GM12878 (cell line): ENCODE measurements around the gene NDEL1. TPM values are rescaled to one million over a fixed set of nuclear protein-coding genes. Genes with fewer than 3 reads are reported as not detected.

Experiments used
- ATAC-seq: fragments of 200-7000 bp; cut with Tn5 transposase; 3 replicates; pipeline ENCODE4 v1.9.1; 2020; ENCODE audit warnings: mild to moderate bottlenecking, moderate library complexity
- BruUV-seq: library from RNA; stranded (reverse); fragments of 400-500 nt; replicated peaks from 2 replicates; lab custom pipeline; 2021; lab: Mats Ljungman, UMichigan
- CTCF ChIA-PET: fragments of 300-600 bp; sonication (Branson Sonifier 250); formaldehyde crosslinking; extraction: SDS; loops from one replicate; lab custom pipeline; 2021; ENCODE audit warnings: inconsistent platforms; lab: Yijun Ruan, JAX
- POLR2A ChIA-PET: fragments of 350-600 bp; formaldehyde crosslinking; extraction: SDS; loops from one replicate; lab custom pipeline; 2021; ENCODE audit warnings: inconsistent platforms; lab: Charles Lee
- RAD21 ChIA-PET: fragments of 300-600 bp; sonication (Branson Sonifier 250); formaldehyde crosslinking; loops from one replicate; lab custom pipeline; 2023; ENCODE audit warnings: antibody characterized with exemption; ENCODE audit not compliant: unreplicated experiment; lab: Charles Lee
- SMC1A ChIA-PET: fragments of 300-600 bp; sonication (Branson Sonifier 250); formaldehyde crosslinking; loops from one replicate; lab custom pipeline; 2023; ENCODE audit not compliant: unreplicated experiment, uncharacterized antibody; lab: Charles Lee
- DNase-seq: peaks from one replicate; pipeline ENCODE4 v3.0.0-alpha.2; 2011; ENCODE audit warnings: low read depth, low spot score
- FAIRE-seq: peaks from 3 replicates; lab custom pipeline; 2011; peaks lifted over from hg19 to GRCh38; lab: Jason Lieb, UNC
- H2AFZ ChIP-seq: 2 replicates; pipeline ENCODE4 v1.6.0; 2011; ENCODE audit warnings: low read depth, low read length, control low read depth; ENCODE audit not compliant: control insufficient read depth
- H3K27ac ChIP-seq: 2 replicates; pipeline ENCODE4 v1.5.1; 2011; ENCODE audit warnings: control low read depth; ENCODE audit not compliant: control insufficient read depth, insufficient read depth
- H3K27me3 ChIP-seq, 2 experiments: replicated peaks in 1 of 2; 2 replicates each; pipeline versions ENCODE4 v1.6.0 to v1.6.1; 2011; ENCODE audit warnings: low read length in 1 of 2; ENCODE audit not compliant: control insufficient read depth in 2 of 2, insufficient read depth in 2 of 2
- H3K36me3 ChIP-seq, 2 experiments: 2 replicates each; pipeline ENCODE4 v1.5.1; 2011; ENCODE audit warnings: low read length in 1 of 2; ENCODE audit not compliant: control insufficient read depth in 2 of 2, insufficient read depth in 2 of 2
- H3K4me1 ChIP-seq: 2 replicates; pipeline ENCODE4 v1.6.1; 2011; ENCODE audit warnings: mild to moderate bottlenecking, low read length, moderate library complexity, mixed read lengths; ENCODE audit not compliant: control insufficient read depth, insufficient read depth
- H3K4me2 ChIP-seq: 2 replicates; pipeline ENCODE4 v1.6.0; 2011; ENCODE audit warnings: control low read depth; ENCODE audit not compliant: control insufficient read depth, insufficient read depth
- H3K4me3 ChIP-seq: fragments of 200-600 bp; sonication (generic); 2 replicates; pipeline ENCODE4 v1.5.1; 2016
- H3K79me2 ChIP-seq: 2 replicates; pipeline ENCODE4 v1.6.0; 2011; ENCODE audit warnings: low read length; ENCODE audit not compliant: control insufficient read depth, insufficient read depth
- H3K9ac ChIP-seq: 2 replicates; pipeline ENCODE4 v1.8.0; 2011; ENCODE audit warnings: low read length, control low read depth, mixed read lengths; ENCODE audit not compliant: control insufficient read depth, insufficient read depth
- H3K9me3 ChIP-seq: replicated peaks from 3 replicates; pipeline ENCODE4 v1.5.1; 2011; ENCODE audit warnings: mild to moderate bottlenecking, low read length; ENCODE audit not compliant: control insufficient read depth, insufficient read depth
- H4K20me1 ChIP-seq: 2 replicates; pipeline ENCODE4 v1.6.0; 2011; ENCODE audit not compliant: control insufficient read depth, insufficient read depth
- ATF7 ChIP-seq: fragments of 450-650 bp; IDR thresholded peaks from 2 replicates; pipeline ENCODE4 v1.6.1; 2016; ENCODE audit warnings: low read depth, mild to moderate bottlenecking
- BACH1 ChIP-seq: fragments of 450-650 bp; IDR thresholded peaks from 2 replicates; pipeline ENCODE4 v1.6.1; 2017; ENCODE audit warnings: mild to moderate bottlenecking, borderline replicate concordance
- NFIC ChIP-seq: IDR thresholded peaks from 2 replicates; pipeline ENCODE4 v1.6.1; 2012; ENCODE audit warnings: low read depth, mild to moderate bottlenecking, inconsistent platforms, low read length, moderate library complexity
- NRF1 ChIP-seq: conservative IDR thresholded peaks from 2 replicates; pipeline ENCODE4 v1.6.1; 2011; ENCODE audit warnings: mild to moderate bottlenecking, low read depth, low read length, improper control_type of control experiment
- ZNF384 ChIP-seq: IDR thresholded peaks from 2 replicates; pipeline ENCODE4 v1.6.1; 2012; ENCODE audit warnings: low read depth, mild to moderate bottlenecking, low read length, improper control_type of control experiment, borderline replicate concordance
- WGBS: methylation state at CpG from one replicate; pipeline ENCODE4 v1.1.6; 2016; ENCODE audit warnings: low lambda C conversion rate; ENCODE audit not compliant: insufficient replicate concordance, insufficient coverage; ENCODE audit errors: missing lambda C conversion rate; 5-methylcytosine and 5-hydroxymethylcytosine counted together
- in situ Hi-C: fragments of 300-500 bp; cut with MboI; formaldehyde crosslinking; loops from 9 replicates; pipeline ENCODE4 v1.14.3; 2018; ENCODE audit warnings: mixed read lengths
- intact Hi-C: fragments of 100-400 bp; cut with micrococcal nuclease; formaldehyde crosslinking; loops from one replicate; pipeline ENCODE4 v1.14.2; 2022; ENCODE audit not compliant: unreplicated experiment
- polyA plus RNA-seq, 11 experiments: library from polyadenylated mRNA; depleted of rRNA in 4 of 11; unstranded in 6 of 11; stranded (reverse) in 5 of 11; fragments of >200 nt; fragmentation: Nextera tagmentation in 4 of 11; fragmentation: Illumina TruSeq in 1 of 11; extraction: Ambion mirVana in 4 of 11; extraction: Trizol in 1 of 11; gene quantifications; 1 replicate in 1 of 11; 2 replicates in 10 of 11; pipeline versions ENCODE4 v1.2.1 to v1.2.3, GENCODE V29; 2011 to 2016; ENCODE audit warnings: inconsistent platforms in 2 of 11, missing spikeins in 2 of 11, low read depth in 1 of 11
- total RNA-seq, 4 experiments: library from RNA; depleted of rRNA in 3 of 4; stranded (reverse); fragments of >200 nt in 3 of 4; fragmentation: Illumina TruSeq in 1 of 4; extraction: Trizol in 1 of 4; gene quantifications; 2 replicates each; pipeline versions ENCODE4 v1.2.1 to v1.2.3, GENCODE V29; 2013 to 2021
- TF ChIP-seq, protein P1 (sequence below): IDR thresholded peaks from 2 replicates; pipeline ENCODE4 v1.6.1; 2011; ENCODE audit warnings: mild to moderate bottlenecking, low read depth, low read length, moderate library complexity; ENCODE audit not compliant: insufficient replicate concordance

NDEL1 gene
- total and polyA plus RNA-seq, 10 of the 15 experiments (the other 5 are each of a cell fraction or from before 2014, with no cell fraction given): 0.72 to 41.5 (median 29.9) TPM

DNA sequence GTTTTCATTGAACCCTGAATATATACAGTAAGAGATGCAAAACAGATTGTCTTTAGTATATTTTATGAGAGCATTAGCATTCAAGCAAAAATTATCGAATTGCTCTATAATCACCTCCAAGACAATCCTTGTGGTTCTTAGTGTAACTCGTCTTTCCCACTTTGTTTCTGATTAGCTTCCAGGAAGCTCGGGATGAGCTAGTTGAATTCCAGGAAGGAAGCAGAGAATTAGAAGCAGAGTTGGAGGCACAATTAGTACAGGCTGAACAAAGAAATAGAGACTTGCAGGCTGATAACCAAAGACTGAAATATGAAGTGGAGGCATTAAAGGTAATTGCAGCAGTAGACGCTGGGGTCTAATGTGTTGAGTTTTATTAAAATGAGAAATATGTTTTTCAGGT is 9.9 kb downstream of the NDEL1 start:
- POLR2A ChIA-PET: interaction anchor here (1.0 kb wide), 1 partner anchor 8 kb away, joined by 4 read pairs; no protein-coding TSS in a partner anchor
- H3K4me2 ChIP-seq: no peak overlapping the region
- H3K9ac ChIP-seq: no peak overlapping the region
- no peak for DNase-seq
- H3K27ac ChIP-seq: no peak overlapping the region
- RAD21 ChIA-PET: no interaction called here
- peaks cover 2% of the 10 kb centered on the region; the same call in 1 of the 2 replicates for H3K4me1 ChIP-seq
- intact Hi-C loops: no loop called here
- H4K20me1 ChIP-seq: 0 out of 2 replicates have a peak, but pooled peaks cover 2% of the 10 kb centered on the region
- FAIRE-seq: no peak
- in situ Hi-C loops: no loop called here
- no peaks in the 10 kb centered on the region for H3K27me3 ChIP-seq
- no peak for ATAC-seq
- no peak for TF ChIP-seq NRF1
- no peak for TF ChIP-seq NFIC
- no peak for TF ChIP-seq ATF7
- no peak for TF ChIP-seq ZNF384
- TF ChIP-seq BACH1: no peak
- TF ChIP-seq, protein P1, sequence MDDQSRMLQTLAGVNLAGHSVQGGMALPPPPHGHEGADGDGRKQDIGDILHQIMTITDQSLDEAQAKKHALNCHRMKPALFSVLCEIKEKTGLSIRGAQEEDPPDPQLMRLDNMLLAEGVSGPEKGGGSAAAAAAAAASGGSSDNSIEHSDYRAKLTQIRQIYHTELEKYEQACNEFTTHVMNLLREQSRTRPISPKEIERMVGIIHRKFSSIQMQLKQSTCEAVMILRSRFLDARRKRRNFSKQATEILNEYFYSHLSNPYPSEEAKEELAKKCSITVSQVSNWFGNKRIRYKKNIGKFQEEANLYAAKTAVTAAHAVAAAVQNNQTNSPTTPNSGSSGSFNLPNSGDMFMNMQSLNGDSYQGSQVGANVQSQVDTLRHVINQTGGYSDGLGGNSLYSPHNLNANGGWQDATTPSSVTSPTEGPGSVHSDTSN: no peak
- H3K79me2 ChIP-seq: peaks cover 23% of the 10 kb centered on the region
- BruUV-seq: no TSS peak
- H2AFZ ChIP-seq: no peak overlapping the region
- H3K4me3 ChIP-seq: no peak overlapping the region
- CTCF ChIA-PET: interaction anchor here (0.9 kb wide), 2 partner anchors 9 to 36 kb away, joined by 3 to 4 read pairs; no protein-coding TSS in a partner anchor
- peaks cover 2 to 34% of the 10 kb centered on the region in 2 experiments; a peak in 3 of 4 replicates for H3K36me3 ChIP-seq
- H3K9me3 ChIP-seq: no peaks in the 10 kb centered on the region
- WGBS: 97% methylated on average over 4 of the region's 4 CpGs
- SMC1A ChIA-PET: interaction anchor here (0.6 to 1.1 kb wide), 3 partner anchors 10 to 63 kb away, joined by 3 to 4 read pairs (median 3); partner anchors contain the start of gene NDEL1
